Adrenal gland (tissue), 5 donors: ENCODE results near the gene COL9A2.
A peak's percentile ranks its signal among the peaks of the same experiment; 100 is the strongest.

ENCODE experiments used
- CTCF ChIP-seq, 6 experiments: fragments of 450-650 bp in 4 of 6; fragments of 200-600 bp in 2 of 6; sonication (generic) in 1 of 6; IDR thresholded peaks; 1 replicate in 5 of 6; 2 replicates in 1 of 6; pipeline versions ENCODE4 v1.5.1 to v1.8.0; 2016 to 2021; ENCODE audit warnings: antibody characterized with exemption in 6 of 6, mild to moderate bottlenecking in 2 of 6, moderate library complexity in 1 of 6
- POLR2A ChIP-seq, 2 donors: fragments of 450-650 bp; IDR thresholded peaks; one replicate each; pipeline ENCODE4 v1.6.1; 2017; ENCODE audit warnings: antibody characterized with exemption in 2 of 2, mild to moderate bottlenecking in 2 of 2, moderate library complexity in 1 of 2
- donor health status: DM: no; HTN: no; CAD: no.

GRCh38 chr1:40257688-40258444 is 59.2 kb downstream of the COL9A2 start, which contains the start of gene ZMPSTE24:
- TF ChIP-seq CTCF (IDR thresholded peaks at IDR 0.05) (no peak), POLR2A (IDR thresholded peaks at IDR 0.05) (peak; percentile 28 to 67)
